DMS 273 (cell line): Measurements from ENCODE around the gene SLC35A1.
"Not testable (repeated sequence)": the region's sequence is repeated elsewhere in the genome, so short reads cannot be mapped to it uniquely, and the experiment has no call there.

Experiments used
- DNase-seq: peaks from one replicate; lab custom pipeline; 2025; ENCODE audit not compliant: unreplicated experiment; lab: John Stamatoyannopoulos, UW

Gene SLC35A1, protein sequence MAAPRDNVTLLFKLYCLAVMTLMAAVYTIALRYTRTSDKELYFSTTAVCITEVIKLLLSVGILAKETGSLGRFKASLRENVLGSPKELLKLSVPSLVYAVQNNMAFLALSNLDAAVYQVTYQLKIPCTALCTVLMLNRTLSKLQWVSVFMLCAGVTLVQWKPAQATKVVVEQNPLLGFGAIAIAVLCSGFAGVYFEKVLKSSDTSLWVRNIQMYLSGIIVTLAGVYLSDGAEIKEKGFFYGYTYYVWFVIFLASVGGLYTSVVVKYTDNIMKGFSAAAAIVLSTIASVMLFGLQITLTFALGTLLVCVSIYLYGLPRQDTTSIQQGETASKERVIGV

GRCh38 chr6:87472525-87473418 lies at the start of gene SLC35A1:
SLC35A1 (plus strand) TSS chr6:87472974; CDS start chr6:87473004, 30 bp downstream.
- peak; percentile 94 for DNase-seq

- no peak for DNase-seq
These were observed 46.0 kb upstream of the SLC35A1 start for GRCh38 chr6:87426789-87427188.

GRCh38 chr6:87430499-87430898 lies 42.3 kb upstream of the SLC35A1 start:
- DNase-seq, result no peak

GRCh38 chr6:87431263-87431662 lies 41.5 kb upstream of the SLC35A1 start:
- no peak for DNase-seq

- peak; percentile 41 for DNase-seq
These were observed 36.3 kb upstream of the SLC35A1 start for GRCh38 chr6:87436435-87436834.

GRCh38 chr6:87441711-87442110 lies 31.1 kb upstream of the SLC35A1 start:
- DNase-seq, result no peak

DNA sequence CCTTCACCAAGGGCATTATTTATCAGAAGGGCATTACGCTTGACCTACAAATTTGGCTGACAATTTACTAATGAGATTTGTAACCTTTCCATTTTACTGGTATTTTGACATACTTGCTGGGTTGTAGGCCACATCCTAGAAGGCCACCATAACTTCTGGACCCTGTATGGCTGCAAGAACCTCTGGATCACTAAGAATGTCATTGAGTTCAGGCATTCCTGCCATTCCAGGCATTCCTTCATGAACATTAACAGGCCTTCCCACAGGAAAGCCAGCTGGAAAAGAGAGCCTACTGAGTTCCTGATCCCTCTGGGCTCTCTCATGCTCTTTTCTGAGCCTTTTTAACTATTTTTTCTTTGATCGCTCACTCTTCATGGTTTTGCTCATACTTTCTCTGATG lies 28.4 kb upstream of the SLC35A1 start:
- DNase-seq, result no peak

DNA sequence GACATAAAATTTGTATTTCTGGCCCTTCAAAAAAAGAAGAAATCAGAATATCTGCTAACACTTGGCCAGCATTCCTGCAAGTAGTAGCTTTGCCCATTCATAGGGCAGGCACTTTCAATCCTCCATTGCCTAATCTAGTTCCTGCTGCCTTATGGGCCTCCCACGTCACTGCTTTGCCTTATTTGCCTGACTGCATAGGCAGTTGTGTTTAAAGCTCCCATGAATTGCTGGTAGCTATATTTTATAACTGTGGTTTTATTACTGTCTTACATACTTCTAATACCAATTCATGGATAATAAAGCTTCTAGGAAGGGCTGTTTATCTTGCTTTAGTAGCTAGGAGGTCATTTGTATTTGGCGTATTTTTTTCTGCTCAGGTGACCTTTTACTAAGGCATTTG lies 7.7 kb upstream of the SLC35A1 start:
- DNase-seq, result no peak

DNA sequence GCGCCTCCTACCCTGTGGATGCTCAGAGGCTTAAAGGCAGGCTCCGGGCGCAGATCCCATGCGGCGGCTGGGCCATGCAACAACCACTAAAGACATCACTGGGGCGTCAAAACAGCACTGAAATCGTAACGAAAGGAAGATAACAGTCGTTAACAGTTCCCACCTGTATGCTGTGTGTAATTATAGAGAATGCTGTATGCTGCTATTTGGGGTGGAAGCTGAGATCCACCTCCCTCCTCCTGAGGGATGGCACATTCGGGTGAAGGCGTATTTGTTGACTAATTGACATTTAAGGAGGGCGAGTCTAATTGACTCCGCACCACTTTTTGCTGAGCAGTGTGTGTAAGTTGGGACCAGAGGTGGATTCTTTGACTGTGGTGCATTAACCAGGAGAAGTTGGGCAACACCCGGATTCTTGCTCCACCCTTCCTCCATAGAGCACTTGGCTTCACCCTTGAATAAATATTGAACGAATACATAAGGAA lies 687 bp downstream of the SLC35A1 start:
- peak; percentile 78 for DNase-seq

DNA sequence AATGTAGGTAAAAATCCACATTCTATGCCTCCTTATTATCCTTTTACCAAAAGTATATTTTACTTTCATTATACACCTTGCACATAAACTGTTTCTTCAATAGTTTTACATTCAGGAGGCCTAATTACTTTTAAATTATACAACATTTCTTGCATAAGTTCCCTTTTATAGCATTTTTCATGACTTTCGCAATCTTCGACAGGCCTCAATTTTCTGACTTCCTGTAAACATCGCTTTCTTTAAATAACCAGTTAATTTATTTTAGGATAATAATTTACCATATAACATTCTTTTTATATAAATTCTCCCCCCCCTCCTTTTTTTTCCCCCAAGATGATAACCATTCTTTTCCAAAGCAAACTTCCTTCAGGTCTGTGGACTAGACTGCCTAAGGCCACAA lies 9.2 kb downstream of the SLC35A1 start:
- no peak for DNase-seq

DNA sequence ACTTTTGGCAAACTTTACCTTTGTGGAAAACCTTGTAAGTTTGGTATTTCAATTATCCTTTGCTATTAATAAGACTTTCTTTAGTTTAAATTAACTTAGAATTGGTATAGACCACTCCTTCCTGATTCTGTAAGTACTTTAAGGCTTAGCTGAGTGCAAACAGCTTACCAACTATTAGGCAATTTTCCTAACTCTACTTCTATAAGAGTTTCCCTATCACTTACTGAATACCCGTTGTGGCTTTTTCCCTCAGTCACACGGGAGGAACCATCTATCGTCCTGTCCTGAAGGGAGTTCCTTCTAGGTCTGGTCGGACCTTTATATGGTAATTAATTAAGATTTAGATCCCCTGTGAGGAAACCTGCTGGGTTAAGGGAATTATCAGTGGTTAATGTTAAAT lies 9.6 kb downstream of the SLC35A1 start:
- DNase-seq, result no peak

DNA sequence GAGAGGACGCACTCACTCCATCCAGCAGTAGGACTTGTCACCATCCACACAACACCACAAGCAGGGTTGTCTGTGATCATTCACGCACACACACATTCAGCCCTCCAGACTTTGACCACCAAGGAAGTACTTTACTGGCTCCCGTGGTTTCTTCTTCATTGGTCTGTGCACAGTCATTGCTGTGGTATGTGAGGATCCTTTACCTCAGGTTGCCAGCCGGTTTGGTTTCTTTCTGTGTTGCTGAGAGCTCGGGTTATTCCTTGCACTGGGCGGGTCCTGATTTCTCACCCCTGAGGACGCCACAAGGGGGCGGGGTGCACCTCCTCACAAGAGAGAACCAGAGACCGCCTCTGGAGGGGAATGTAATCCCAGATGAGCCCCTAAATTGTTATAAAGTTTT lies 11.2 kb downstream of the SLC35A1 start:
- peak; percentile 10 for DNase-seq

DNA sequence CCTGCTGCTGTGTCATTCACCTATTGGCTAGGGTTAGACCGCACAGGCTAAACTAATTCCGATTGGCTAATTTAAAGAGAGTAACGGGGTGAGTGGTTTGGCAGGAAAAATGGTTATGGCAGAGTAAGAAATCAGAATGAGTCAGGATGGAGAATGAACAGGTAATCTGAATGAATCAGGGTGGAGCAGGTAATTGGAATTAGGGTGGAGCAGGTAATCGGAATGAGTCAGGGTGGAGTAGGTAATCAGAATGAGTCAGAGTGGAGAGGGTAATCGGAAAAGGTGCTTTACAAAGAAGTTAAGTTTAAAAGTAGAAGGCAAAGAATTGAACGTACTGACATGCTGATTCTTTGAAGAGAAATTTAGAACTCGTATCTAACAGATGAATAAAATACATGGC lies 11.7 kb downstream of the SLC35A1 start:
- DNase-seq, result no peak

GRCh38 chr6:87487555-87487954 lies 14.8 kb downstream of the SLC35A1 start:
- DNase-seq, result no peak

GRCh38 chr6:87489326-87489725 lies 16.6 kb downstream of the SLC35A1 start:
- not testable (repeated sequence) for DNase-seq

DNA sequence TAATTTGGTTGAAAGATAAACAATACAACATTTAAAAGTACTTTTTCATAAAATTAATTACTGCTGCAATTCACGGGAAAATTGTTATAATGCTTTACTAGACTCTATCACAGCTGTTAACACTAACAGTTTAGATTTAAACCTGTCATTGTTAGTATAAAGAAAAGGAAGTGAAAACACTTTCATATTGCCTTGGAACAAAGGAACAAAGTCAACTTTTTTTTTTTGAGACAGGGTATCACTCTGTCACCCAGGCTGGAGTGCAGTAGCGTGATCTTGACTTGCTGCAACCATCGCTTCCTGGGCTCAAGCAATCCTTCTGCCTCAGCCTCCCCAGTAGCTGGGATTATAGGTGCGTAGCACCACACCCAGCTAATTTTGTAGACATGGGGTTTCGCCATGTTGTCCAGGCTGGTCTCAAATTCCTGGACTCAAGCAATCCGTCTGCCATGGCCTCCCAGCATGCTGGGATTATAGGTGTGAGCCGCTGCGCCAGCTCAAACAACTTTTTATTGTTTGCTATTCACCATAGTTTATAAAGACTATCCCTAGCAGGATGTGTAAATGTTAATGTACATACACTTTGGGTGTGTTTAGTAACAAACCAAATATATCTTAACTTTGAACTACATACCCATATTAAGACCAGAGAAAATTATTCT lies 22.1 kb downstream of the SLC35A1 start:
- no peak for DNase-seq

- no peak for DNase-seq
These were observed 25.3 kb downstream of the SLC35A1 start for GRCh38 chr6:87498048-87498447.

- DNase-seq, result no peak
These were observed 29.2 kb downstream of the SLC35A1 start for GRCh38 chr6:87501809-87502572.

DNA sequence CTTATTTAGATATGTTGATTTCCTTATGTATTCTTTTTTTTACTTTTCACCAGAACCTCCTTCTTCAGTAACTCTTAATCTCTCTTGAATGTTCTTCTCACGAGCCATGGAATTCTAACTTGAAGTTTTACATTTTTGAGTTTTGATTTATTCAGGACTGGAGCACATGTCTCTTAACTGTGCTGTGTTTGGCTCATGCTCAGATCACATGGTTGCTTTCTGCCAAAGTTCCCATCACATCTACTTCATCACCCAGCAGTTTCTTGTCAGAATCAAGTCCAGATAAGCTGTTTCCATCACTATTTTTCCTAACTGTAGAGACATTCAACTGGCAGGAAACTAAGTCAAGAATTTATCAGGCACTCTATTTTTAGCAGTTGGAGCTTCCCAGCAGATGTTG lies 31.7 kb downstream of the SLC35A1 start:
- DNase-seq, result no peak

- DNase-seq, result no peak
These were observed 42.1 kb downstream of the SLC35A1 start for GRCh38 chr6:87514831-87515230.

DNA sequence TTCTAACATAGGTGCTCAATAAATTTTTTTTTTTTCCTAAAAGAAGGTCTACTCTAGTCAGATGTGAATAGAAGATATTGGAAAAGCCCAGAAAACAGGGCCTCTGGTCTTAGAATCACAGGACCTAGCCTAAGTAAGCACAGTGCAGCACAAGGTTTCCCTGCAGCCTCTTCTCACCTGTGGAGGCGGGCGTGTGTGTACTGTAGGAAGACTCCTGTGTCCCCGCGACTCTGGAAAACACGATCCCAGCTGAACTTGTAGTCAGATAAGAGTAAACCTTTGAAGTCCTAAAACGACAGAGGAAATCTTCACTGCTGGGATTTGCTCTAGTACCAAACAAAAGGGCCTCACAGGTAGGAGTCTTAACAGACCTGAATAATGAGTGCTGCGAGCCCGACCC lies 45.7 kb downstream of the SLC35A1 start:
- DNase-seq, result no peak
